ENCODE results near the gene PRKCA.

- TF ChIP-seq ZNF274 (IDR thresholded peaks at IDR 0.05; ENCODE audit: low read depth, low read length) = no peak
- no peak for TF ChIP-seq SUZ12 (IDR thresholded peaks at IDR 0.05; ENCODE audit: extremely low read depth, insufficient read depth, insufficient read length)
These were observed 47.3 kb downstream of the PRKCA start for GRCh38 chr17:66349521-66350254.

All from NT2/D1 (cell line).